HCT116 (cell line): Measurements from ENCODE around the gene ZPR1.

Experiments
- CEBPB ChIP-seq: IDR thresholded peaks from 2 replicates; pipeline ENCODE4 v1.6.1; 2012; ENCODE audit warnings: low read depth
- POLR2A ChIP-seq: IDR thresholded peaks from 2 replicates; pipeline ENCODE4 v1.7.0; 2011; ENCODE audit warnings: borderline replicate concordance; ENCODE audit not compliant: insufficient read depth, insufficient read length; ENCODE audit errors: extremely low read depth
- POLR2AphosphoS5 ChIP-seq: IDR thresholded peaks from 2 replicates; pipeline ENCODE4 v1.6.1; 2011; ENCODE audit warnings: mild to moderate bottlenecking, low read depth, low read length, moderate library complexity
- SIN3A ChIP-seq: IDR thresholded peaks from 2 replicates; pipeline ENCODE4 v1.6.1; 2012; ENCODE audit warnings: low read depth
- ZFX ChIP-seq: fragments of 450-650 bp; IDR thresholded peaks from 2 replicates; pipeline ENCODE4 v1.6.1; 2017
- TF ChIP-seq, protein P1 (sequence below), 3 experiments: fragments of 200-600 bp in 1 of 3; sonication (generic) in 1 of 3; IDR thresholded peaks in 2 of 3; conservative IDR thresholded peaks in 1 of 3; 2 replicates each; pipeline ENCODE4 v1.5.1; 2012 to 2017; ENCODE audit warnings: low read depth in 2 of 3, low read length in 2 of 3, antibody characterized with exemption in 1 of 3, borderline replicate concordance in 1 of 3, control low read depth in 1 of 3, mild to moderate bottlenecking in 1 of 3, mixed read lengths in 1 of 3, mixed run types in 1 of 3, moderate library complexity in 1 of 3; ENCODE audit not compliant: insufficient read depth in 1 of 3

- TF ChIP-seq ZFX: no peak
- TF ChIP-seq POLR2A: no peak
- TF ChIP-seq CEBPB: no peak
- TF ChIP-seq, protein P1, sequence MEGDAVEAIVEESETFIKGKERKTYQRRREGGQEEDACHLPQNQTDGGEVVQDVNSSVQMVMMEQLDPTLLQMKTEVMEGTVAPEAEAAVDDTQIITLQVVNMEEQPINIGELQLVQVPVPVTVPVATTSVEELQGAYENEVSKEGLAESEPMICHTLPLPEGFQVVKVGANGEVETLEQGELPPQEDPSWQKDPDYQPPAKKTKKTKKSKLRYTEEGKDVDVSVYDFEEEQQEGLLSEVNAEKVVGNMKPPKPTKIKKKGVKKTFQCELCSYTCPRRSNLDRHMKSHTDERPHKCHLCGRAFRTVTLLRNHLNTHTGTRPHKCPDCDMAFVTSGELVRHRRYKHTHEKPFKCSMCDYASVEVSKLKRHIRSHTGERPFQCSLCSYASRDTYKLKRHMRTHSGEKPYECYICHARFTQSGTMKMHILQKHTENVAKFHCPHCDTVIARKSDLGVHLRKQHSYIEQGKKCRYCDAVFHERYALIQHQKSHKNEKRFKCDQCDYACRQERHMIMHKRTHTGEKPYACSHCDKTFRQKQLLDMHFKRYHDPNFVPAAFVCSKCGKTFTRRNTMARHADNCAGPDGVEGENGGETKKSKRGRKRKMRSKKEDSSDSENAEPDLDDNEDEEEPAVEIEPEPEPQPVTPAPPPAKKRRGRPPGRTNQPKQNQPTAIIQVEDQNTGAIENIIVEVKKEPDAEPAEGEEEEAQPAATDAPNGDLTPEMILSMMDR (IDR thresholded peaks at IDR 0.05 in 2 of 3, conservative IDR thresholded peaks at IDR 0.05 in 1 of 3; ENCODE audit: borderline replicate concordance in 1 of 3, insufficient read depth in 1 of 3, low read depth in 2 of 3, low read length in 2 of 3): no peak
- TF ChIP-seq SIN3A: no peak
- TF ChIP-seq POLR2AphosphoS5: no peak
These were observed 26.1 kb upstream of the ZPR1 start for GRCh38 chr11:116813781-116814471.
